ENCODE measurements around the gene TPX2. TPM values are rescaled to one million over a fixed set of nuclear protein-coding genes. Genes with fewer than 3 reads are reported as not detected.

The TPX2 gene
- total RNA-seq (2022; extraction: Qiagen RNA extraction) = 106 to 121 TPM (median 111 TPM) in 5 replicates

GRCh38 chr20:31738729-31739549 is at the start of gene TPX2:
Gene TPX2, plus strand, starts transcription at chr20:31739290. Its CDS starts 18,187 bp downstream, at chr20:31757477.

GRCh38 chr20:31722257-31723068 is 16.6 kb upstream of the TPX2 start, which contains the start of gene BCL2L1:
Gene BCL2L1, minus strand, starts transcription at chr20:31722868. Its CDS starts 650 bp downstream, at chr20:31722218.

DNA sequence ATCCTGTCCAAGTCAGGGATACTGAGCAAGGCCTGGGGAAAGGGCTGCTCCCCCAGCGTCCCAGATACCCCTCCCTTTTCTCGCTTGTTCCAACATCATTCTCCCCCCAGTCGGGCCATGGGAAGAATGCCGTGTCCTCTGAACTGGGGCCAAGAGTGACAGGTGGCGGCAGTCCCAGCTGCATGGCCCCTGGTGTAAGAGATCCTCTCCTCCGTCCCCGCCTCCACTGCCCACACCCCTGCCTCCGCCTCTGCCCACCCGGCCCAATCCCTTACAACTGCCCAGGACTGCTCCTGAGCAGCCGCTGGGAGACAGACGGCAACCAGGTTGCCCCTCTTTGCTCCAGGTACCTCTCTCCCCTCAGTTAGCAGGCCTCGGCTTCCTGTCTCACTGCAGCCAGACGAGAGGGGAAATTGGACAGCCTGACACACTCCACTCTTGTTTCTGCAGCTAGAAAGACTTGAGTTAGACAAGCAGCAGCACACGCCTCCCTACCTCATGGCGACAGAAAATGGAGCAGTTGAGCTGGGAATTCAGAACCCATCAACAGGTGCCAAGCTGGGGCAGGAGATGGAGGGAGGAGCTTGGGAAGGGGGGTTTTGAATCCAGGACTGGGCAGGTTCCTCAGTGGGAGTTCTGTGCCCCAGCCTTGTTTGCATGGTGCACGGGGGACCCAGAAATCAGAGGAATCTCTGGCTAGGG is 80.1 kb downstream of the TPX2 start, which contains the start of gene MYLK2:
Gene MYLK2 (plus strand): TSS at position 274 of the 702 bp plus-strand sequence. CDS start 225 bp downstream, at position 499.

GRCh38 chr20:31845300-31845863 is 106.3 kb downstream of the TPX2 start, which contains the start of gene FOXS1:
Gene FOXS1, minus strand, starts transcription at chr20:31845604. Its CDS starts 62 bp downstream, at chr20:31845542.

Other genes with a start within 250 kb of the TPX2 start
- 199 to 270 TPM (median 250 TPM) in 5 replicates for gene HM13, start 224.8 kb upstream of the TPX2 start, total RNA-seq (2022; extraction: Qiagen RNA extraction)
- gene ID1, start 134.0 kb upstream of the TPX2 start, total RNA-seq (2022; extraction: Qiagen RNA extraction) = 341 to 512 TPM (median 429 TPM) in 5 replicates
- not detected in 5 replicates for gene COX4I2, start 101.4 kb upstream of the TPX2 start, total RNA-seq (2022; extraction: Qiagen RNA extraction)
- 303 to 331 TPM (median 315 TPM) in 5 replicates for gene BCL2L1, start 16.4 kb upstream of the TPX2 start, total RNA-seq (2022; extraction: Qiagen RNA extraction)
- 0.27 to 0.78 TPM (median 0.46 TPM) in 5 replicates for gene MYLK2, start 80.1 kb downstream of the TPX2 start, total RNA-seq (2022; extraction: Qiagen RNA extraction)
- 0.13 to 0.44 TPM (median 0.34 TPM) in 5 replicates for gene FOXS1, start 106.3 kb downstream of the TPX2 start, total RNA-seq (2022; extraction: Qiagen RNA extraction)
- 0.49 to 0.98 TPM (median 0.66 TPM) in 5 replicates for gene DUSP15, start 131.2 kb downstream of the TPX2 start, total RNA-seq (2022; extraction: Qiagen RNA extraction)
- 0.05 to 0.07 TPM in 2 of 5 replicates, not detected in the others for gene TTLL9, start 131.3 kb downstream of the TPX2 start, total RNA-seq (2022; extraction: Qiagen RNA extraction)
- gene PDRG1, start 212.8 kb downstream of the TPX2 start, total RNA-seq (2022; extraction: Qiagen RNA extraction) = 23.8 to 27.1 TPM (median 25.6 TPM) in 5 replicates
- 0.01 TPM in 2 of 5 replicates, not detected in the others for gene XKR7, start 228.9 kb downstream of the TPX2 start, total RNA-seq (2022; extraction: Qiagen RNA extraction)

Data from A549 treated with dexamethasone at 1 μM for 4 hours (cell line).